GM10266 (cell line): Measurements from ENCODE around the gene FOXN4.

Source experiments
- DNase-seq: peaks from one replicate; pipeline ENCODE4 v3.0.0; 2012; ENCODE audit errors: extremely low spot score
- CTCF ChIP-seq: IDR thresholded peaks from 2 replicates; pipeline ENCODE4 v1.5.1; 2012; ENCODE audit warnings: mild to moderate bottlenecking, low read depth; ENCODE audit not compliant: control insufficient read depth, insufficient read depth; ENCODE audit errors: missing control alignments

The FOXN4 gene

GRCh38 chr12:109346920-109347319 is 37.8 kb upstream of the FOXN4 start:
- peak; percentile 34 for TF ChIP-seq CTCF
- DNase-seq: no peak

DNA sequence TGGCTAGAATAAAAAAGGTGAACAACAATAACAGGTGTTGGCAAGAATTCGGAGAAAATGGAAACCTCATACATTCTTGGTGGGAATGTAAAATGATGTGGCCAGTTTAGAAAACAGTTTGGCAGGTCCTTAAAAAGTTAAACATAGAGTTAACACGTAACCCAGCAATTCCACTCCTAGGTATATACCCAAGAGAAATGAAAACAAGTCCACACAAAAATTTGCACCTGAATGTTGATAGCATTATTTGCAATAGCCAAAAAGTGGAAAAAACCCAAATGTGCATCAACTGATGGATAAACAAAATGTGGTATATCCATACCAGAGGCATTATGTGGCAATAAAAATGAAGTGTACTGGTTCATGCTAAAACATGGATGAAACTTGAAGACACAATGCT is 36.3 kb upstream of the FOXN4 start:
- no peak for DNase-seq
- no peak for TF ChIP-seq CTCF

DNA sequence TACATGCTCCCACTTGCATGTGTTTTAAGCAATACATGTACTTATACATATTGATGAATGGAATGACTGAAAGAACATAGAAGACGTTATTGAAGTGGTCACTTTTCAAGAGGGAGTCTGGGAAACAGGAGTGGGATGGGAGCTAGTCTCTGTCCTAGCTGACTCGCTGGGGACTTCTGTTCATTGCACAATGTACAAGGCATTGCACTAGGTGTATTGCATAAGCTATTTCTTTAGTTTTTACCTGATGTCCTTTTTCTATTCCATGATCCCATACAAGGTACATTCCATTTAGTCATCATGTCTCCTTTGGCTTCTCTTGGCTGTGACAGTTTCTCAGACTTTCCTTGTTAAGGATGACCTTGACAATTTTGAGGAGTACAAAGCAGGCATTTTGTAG is 34.6 kb upstream of the FOXN4 start:
- TF ChIP-seq CTCF: no peak
- DNase-seq: no peak

DNA sequence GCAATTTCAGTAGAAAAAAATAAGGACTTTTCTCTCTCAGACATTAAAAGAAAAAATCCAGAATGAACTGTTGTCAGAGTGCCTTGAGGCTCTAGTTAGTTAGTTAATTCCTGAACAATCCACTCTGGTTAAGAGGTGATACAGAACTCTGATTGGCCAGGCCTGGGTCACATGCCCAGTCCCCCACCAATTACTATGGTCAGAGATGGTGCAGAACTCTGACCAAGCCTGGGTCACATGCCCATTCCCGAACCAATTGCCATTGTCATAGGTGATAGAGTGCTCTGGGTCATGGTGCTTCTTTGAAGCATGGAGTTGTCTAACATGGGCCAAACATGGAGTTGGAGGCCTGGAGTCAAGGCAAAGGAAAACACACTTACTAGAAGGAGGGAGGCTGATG is 27.5 kb upstream of the FOXN4 start:
- DNase-seq: no peak
- TF ChIP-seq CTCF: no peak

- TF ChIP-seq CTCF: no peak
- DNase-seq: no peak
Observed at GRCh38 chr12:109334887-109335286, 25.8 kb upstream of the FOXN4 start.

DNA sequence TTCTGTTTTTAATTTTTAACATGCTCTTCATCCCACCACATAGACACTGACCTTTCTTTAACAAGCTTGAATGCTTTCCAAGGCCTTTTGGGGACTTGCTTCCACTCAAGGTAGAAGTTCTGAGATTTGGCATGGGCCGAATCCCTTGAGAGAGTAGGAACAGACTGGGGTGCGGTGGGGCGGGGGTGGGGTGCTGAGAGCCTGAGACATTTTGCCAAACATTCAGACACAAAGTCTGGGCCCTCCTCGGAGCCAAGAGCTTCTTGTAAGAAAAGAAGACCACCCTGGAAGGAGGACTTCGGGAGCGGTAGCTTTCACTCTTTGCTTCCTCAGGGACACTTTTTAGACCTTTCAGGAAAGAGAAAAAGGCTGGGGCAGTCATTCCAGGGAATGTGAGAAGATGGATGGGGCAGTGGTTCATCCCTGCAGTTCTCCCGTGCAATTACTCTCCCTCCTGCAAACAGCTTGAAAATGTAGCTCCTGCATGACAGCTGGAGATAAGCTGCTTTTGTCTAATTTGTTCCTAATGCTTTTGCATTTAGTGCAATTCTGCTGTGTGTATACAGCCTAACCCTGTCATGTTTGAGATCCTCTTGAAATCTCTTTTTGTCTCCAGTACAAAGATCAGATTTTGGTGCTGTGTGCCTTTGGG is 22.3 kb upstream of the FOXN4 start:
- TF ChIP-seq CTCF: no peak
- DNase-seq: no peak

GRCh38 chr12:109330282-109331230 is 21.5 kb upstream of the FOXN4 start:
- TF ChIP-seq CTCF: no peak
- no peak for DNase-seq
